HG03520 (cell line): Measurements from ENCODE around the gene TSPAN17.

ENCODE experiments used
- ATAC-seq: cut with Tn5 transposase; IDR thresholded peaks from one replicate; pipeline ENCODE4 v1.9.1; 2021; ENCODE audit warnings: mild to moderate bottlenecking, moderate library complexity; ENCODE audit not compliant: unreplicated experiment

The TSPAN17 gene

DNA sequence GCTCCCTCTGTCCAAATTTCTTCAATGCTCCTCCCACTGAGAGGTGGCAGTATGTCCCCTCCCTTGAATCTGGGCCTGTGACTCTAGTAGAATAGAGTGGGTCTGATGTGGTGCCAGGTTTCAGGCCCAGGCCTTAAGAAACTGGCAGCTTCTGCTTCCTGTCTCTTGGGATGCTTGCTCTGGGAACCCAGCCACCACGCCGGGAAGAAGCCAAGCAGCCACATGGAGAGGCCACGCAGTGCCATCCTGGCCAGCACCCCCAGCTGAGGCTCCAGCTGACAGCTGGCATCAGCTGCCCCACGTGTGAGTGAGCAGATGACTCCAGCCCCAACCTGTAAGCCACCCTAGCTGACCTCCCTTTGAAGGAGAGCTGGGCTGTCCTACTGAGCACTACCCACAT lies 7.3 kb upstream of the TSPAN17 start:
- no peak for ATAC-seq

DNA sequence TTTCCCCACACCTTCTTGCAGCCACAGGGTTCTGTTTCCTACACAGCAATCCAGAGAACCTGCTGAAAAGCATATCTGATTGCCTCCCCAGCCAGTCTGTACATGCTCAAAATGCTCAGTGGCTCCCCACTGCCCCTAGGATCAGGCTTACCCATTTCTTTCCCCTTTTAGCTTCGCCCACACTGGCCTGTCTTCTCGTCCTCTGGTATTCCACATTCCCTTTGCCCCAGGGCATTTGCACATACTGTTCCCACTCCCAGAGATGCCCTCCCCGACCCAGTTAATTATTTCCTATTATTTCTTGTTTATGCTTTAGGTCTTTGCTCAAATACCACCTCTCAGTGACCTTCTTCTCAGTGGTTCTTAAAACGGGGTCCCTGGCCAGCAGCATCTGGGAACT lies 6.7 kb upstream of the TSPAN17 start:
- no peak for ATAC-seq

DNA sequence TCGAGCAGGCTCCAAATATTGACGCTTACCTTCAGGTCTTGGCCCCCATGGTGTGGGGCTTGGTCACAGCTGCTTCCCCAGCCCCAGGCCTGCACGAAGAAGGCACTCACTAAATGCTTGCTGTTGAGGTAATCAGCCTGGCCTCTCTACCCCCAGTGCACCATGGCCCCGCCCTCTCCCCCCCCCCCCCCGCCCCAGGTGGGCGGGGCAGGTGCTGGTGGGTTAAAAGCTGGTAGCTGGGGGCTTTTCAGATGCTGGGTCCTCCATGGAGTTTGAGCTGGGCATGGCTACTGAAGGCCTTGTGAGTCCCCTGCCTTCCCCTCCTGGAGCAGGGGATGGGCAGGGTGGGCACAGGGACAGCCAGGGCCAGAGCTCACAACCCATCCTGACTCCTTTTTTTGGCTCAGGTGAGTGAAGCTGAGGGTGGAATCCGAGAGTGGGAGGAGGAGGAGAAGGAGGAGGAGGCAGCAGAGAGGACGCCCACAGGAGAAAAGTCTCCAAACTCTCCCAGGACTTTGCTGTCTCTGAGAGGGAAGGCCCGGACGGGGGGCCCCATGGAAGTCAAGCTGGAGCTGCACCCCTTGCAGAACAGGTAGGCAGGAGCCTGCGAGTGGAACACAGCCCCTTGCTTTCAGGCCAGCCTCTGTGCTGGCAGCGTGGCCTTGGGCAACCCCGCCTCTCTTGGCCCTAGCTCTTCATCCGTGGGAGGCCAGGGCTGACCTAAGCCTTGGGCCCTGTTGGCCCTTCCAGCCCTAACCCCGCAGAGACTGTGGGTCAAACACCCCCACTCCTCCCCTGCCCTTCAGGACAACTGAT lies 4.4 kb upstream of the TSPAN17 start:
- ATAC-seq, result no peak

DNA sequence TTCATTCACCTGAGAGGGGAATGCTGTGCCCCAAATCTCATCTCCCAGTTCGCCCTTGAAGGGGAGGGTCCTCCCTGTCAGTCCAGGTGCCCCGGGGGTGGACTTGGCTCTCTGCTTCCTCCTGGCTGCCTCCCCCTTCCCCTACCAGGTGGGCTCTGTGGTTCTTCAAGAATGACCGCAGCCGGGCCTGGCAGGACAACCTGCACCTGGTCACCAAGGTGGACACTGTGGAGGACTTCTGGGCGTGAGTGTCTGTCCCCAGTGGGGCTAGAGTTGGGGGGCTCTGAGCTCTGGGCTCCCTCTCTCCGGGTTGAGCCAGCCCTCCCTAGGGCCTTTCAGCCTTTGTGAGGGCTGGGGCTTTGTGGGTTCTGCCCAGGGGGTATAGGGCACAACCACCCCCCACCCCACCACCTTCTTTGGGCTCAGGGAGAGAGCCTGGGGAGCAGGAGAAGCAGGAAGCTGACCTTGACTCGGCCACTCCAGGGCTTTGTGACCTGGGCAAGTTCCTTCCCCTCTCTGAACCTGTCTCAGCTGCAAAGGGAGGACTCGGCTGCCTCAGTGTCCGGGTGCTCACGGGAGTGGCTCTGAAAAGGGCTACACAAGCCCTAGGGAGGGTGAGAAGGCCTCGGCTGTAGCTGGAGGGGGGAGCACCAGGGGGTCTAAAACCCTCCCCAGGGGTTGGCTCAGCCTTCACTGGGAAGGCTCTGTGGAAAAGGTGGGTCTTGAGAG lies 3.6 kb upstream of the TSPAN17 start:
- no peak for ATAC-seq

DNA sequence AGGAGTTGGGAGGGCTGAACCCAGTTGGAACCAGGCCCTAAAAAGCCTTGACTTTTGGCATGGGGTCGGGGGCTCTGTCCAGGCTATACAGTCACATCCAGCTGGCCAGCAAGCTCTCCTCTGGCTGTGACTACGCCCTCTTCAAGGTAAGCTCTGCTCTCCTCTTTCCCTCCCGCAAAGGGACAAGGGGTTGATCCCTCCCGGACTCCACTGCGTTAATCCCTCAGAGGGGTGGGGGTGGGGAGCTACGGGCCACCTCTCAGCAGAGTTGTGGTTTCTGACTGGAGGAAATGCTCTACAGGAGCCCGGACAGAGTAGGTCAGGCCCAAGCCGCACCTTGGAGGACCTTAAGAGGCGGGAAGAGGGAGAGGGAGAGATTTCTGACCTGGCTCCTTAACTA lies 3.0 kb upstream of the TSPAN17 start:
- no peak for ATAC-seq

DNA sequence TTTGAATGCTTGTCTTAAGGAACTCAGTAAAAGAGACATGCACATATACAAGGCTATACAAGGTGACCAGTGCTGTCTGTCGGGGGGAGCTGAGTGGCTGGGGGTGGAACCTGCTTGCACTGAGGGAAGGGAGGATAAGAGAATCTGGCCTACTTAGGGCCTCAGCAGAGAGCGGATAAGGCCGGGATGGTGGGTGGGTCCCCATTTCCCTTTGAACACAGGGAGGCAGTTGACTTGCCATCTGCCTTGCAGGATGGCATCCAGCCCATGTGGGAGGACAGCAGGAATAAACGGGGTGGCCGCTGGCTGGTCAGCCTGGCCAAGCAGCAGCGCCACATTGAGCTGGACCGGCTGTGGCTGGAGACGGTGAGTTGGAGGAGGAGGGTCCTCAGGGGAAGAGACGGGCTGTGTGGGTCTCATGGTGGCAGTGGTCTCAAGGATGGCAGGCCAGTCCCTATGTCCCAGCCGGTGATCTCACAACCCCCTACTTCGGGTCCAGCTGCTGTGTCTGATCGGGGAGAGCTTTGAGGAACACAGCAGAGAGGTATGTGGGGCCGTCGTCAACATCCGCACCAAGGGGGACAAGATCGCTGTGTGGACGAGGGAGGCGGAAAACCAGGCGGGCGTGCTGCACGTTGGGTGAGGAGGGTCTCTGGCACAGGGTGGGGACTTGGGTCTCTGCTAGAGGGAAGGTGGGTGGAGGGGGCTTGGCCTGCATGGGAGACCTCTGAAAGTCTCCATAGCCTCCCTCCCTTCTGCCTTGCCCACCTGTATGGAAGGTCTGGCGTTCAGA lies 2.2 kb upstream of the TSPAN17 start:
- no peak for ATAC-seq

DNA sequence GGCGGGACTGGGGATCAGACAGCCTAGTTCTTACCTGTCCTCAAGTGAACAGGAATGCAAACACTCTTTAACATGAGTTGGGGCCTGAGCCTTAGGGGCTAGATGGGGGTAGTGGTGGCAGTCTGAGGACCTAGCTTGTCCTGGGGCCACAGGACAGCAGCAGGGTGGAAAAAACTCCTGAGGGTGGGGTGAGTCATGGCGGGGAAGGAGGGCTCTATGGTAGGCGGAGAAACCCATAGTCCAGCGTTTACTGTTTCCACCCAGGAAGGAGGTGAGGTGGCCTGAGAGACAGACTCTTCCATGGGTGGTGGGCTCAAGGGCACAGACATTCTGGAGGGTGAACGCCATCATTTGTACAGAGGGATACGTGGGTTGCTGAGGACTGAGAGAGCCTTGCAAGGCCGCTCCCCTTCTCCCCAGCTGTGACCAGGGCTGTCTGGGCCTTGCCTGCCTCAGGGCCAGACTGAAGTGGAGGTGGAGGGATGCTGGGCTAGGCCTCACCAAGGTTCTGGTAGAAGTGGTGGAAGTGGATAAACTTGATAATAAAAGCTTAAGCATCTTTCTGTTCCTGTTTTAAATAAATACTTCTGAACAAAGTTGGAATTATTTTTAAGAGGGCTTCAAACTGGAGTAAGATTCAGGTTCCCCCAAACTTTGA lies 1.1 kb upstream of the TSPAN17 start:
- no peak for ATAC-seq

DNA sequence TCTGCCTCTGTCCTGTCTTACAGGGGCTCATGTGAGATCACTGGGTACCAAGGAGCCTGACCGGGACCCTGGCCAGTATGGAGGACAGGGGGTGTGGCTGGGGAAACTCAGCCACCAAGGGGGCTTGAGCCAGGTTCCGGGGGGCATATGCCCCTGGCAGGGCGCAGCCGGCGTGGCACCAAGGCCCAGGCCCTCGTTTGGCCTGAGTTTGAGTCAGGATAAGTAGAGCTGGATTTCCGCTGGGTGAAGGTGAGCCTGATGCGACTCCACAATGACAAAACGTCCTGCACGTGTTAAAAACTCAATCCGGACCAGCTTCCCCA lies 616 bp upstream of the TSPAN17 start:
- peak; percentile 2 for ATAC-seq

DNA sequence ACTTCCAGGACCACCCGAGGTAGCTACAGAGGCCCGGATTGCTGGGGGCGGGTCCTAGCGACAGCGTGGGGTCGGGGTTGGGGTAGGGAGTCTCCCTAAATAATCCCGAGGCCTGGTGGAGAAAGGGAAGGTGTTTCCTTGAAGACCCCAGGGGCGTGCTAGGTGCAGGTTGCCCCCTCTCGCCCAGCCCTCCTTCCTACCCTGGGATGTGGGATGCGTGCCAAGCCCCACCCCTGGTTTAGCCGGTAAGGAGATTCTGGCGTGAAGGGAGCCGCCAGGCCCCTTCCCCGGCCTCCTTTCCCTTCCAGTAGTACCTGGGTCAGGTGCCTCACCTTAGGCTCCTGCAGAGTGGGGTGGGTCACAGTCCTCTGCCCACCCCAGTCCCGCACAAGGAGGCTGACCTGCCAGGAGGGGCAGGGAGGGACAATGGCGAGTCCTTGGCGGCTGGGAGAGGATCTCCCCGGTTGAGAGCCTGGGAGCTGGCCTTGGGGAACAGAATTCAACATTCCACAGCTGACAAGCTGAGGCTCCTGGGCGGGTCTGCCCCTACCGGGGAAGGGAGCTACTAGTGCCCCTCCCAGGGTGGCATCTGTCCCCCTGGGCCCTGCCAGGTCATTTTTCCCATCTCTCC lies 674 bp downstream of the TSPAN17 start:
- no peak for ATAC-seq

DNA sequence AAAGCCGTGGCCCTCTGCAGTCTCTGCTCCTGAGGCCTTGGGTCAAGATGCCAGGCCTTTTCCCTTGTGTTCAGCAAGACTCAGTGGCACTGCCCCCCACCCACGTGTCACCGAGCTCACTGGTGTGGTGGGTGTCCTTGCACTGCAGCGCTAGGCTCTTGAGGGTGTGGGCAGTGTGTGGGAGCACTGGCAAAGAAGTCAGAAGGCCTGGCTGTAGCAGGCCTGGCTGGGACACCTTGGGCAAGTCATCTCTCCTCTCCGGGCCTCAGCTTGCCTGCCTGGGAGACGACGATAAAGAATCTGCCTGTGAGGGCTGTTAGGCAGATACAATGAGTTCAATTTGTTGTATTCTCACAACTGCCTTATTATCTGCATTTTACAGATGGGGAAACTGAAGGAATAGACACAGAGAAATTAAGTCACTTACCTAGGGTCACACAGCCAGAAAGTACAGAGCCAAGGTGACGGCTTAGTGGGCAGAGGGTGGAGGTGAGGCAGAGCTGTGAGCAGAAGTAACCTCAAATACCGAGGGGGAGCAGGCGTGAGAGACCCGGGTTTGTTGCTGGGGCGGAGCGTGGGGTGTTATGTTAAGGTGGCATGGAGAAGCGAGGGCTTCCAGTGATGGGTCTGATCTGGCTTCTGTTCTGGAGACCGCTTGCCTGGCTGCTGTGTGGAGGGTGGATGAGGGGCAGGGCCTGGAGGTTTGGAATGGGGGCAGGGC lies 1.4 kb downstream of the TSPAN17 start:
- ATAC-seq, result no peak

DNA sequence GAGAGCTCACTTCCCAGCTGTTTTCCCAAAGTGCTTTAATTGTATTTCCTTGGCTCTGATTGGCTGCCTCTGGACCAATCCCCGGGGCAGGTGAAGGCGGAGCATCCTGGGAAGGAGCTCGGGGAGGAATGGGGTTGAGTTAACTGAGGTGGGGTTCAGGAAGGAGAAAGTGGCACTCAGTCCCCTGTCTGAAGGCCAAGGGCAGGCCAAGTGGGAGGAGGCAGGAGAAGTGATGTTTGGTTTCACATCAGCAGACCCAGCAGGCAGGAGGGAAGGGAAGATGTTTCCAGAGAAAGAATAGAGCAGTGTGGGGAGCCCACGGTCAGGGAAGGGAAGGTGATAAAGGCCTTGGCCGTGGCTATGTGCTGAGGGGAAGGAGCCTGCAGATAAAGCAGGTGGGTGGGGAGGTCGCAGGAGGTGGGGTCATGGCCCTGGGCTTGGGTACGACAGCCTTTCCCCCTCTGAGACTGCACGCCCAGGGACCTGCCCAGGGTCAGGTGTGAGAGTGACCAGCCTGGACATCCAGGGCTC lies 3.1 kb downstream of the TSPAN17 start:
- ATAC-seq, result no peak

GRCh38 chr5:176651472-176651980 lies 4.2 kb downstream of the TSPAN17 start:
- no peak for ATAC-seq

DNA sequence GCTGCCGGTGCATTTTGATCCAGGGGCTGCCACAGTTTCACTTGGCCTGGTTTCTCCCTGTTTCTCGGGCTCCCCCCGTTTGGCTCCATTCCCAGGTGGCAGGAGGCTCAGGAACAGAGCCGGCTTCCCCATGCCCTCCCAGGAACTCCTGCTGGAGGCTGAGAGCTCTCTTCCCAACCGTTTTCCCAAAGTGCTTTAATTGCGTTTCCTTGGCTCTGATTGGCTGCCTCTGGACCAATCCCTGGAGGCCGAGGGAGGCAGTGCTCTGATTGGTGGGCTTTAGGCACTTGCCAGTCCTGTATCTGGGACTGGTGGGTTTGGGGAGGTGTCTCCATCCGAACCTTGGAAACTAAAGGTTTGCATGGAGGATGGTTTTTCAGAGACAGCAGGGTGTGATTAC lies 4.9 kb downstream of the TSPAN17 start:
- no peak for ATAC-seq

DNA sequence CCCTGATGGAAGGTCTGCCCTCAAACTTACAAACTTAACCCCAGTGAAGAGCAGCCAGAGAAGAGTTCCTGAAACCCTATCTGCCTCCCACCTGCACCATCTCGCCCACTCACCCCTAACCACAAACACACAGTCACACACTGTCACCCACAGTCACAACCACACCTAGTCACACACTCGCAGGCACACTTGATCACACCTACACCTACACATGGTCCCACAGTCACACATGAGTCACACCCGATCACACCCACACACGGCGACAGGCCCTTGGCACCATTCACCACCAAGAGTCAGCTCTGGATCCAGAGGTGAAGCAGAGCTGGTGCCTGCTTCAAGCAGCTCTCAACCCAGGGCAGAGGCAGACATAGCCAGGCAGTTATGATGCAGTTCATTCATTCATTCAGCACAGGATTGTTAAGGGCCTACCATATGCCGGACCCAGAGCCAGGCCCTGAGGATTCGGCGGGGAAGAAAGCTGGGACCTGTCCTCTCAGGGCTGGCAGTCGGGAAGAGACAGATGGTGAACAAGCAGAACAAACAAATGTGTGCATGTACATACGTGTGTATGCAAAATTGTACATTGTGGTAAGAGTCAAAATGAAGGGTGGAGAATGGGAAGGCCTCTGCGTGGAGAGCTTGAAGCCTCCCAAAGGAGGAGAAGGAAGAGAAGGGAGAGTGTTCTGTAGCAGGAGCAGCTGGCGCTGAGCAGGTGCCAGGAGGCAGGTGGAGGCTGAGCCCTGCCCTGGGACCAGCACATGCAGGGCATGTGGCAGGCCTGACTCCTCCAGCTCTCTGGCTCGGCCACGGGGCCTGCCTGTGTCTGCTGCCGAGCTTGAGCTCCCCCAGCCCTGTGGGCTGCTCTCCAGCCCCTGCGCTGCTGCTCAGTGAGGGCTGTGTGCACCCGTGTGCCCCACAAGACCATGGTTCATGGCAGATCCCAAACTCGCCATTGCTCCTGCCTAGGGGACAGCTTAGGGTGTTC lies 6.4 kb downstream of the TSPAN17 start:
- ATAC-seq, result no peak

- no peak for ATAC-seq
Measured at GRCh38 chr5:176654856-176655255, 7.6 kb downstream of the TSPAN17 start.

- ATAC-seq, result no peak
Measured at GRCh38 chr5:176656467-176656990, 9.2 kb downstream of the TSPAN17 start.

GRCh38 chr5:176658007-176658599 lies 10.8 kb downstream of the TSPAN17 start:
- peak; percentile 39 for ATAC-seq
